ENCODE measurements around the gene RBM19.

- TF ChIP-seq POLR2A (IDR thresholded peaks at IDR 0.05), result no peak
- TF ChIP-seq, protein P1, sequence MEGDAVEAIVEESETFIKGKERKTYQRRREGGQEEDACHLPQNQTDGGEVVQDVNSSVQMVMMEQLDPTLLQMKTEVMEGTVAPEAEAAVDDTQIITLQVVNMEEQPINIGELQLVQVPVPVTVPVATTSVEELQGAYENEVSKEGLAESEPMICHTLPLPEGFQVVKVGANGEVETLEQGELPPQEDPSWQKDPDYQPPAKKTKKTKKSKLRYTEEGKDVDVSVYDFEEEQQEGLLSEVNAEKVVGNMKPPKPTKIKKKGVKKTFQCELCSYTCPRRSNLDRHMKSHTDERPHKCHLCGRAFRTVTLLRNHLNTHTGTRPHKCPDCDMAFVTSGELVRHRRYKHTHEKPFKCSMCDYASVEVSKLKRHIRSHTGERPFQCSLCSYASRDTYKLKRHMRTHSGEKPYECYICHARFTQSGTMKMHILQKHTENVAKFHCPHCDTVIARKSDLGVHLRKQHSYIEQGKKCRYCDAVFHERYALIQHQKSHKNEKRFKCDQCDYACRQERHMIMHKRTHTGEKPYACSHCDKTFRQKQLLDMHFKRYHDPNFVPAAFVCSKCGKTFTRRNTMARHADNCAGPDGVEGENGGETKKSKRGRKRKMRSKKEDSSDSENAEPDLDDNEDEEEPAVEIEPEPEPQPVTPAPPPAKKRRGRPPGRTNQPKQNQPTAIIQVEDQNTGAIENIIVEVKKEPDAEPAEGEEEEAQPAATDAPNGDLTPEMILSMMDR (IDR thresholded peaks at IDR 0.05), result no peak
Measured at GRCh38 chr12:113973109-113973904, 7.2 kb upstream of the RBM19 start.

Measured in heart left ventricle (tissue), 13 donors.